ENCODE results near the gene DNMT3B. TPM values are rescaled to one million over a fixed set of nuclear protein-coding genes. Genes with fewer than 3 reads are reported as not detected.
"Not testable (repeated sequence)": the region's sequence is repeated elsewhere in the genome, so short reads cannot be mapped to it uniquely, and the experiment has no call there.

DNMT3B gene
- total RNA-seq, 2 donors from 2014 or later = 0.44 to 0.65 TPM

DNA sequence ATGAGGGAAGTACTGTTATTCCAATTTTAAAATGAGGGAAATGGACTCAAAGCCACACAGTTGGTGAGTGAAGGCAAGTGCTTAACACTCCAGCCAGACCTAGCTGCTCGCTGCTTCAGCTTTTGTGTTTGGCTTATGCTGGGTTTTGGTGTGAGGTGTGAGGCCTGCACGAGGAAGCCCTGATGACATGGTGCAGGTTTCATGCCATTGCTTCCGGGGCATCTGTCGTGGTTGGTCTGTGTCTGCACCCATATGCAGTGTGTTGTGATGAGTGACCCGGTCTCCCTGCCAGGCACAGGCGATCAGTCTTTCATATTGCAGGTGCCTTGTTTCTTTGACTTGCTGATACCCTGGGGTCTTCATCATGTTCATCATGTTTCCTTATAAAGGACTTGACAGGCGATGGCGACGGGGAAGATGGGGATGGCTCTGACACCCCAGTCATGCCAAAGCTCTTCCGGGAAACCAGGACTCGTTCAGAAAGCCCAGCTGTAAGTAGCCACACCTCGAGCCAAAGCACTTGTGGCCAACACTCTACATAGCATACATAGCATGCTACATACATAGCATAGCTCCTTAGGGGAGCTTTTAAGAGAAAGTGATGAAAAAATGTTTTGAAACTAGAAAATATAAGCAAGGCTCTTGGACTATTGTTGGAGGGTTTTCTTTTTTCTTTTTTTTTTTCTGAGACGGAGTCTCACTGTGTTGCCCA is 22.3 kb downstream of the DNMT3B start:
- ATAC-seq = no peak
- DNase-seq = no peak
- intact Hi-C loops (cut with DNase I) = loop anchor here in 1 of 2 donors (10.0 kb wide), 1 partner anchor 510 kb away; no protein-coding TSS in a partner anchor

DNA sequence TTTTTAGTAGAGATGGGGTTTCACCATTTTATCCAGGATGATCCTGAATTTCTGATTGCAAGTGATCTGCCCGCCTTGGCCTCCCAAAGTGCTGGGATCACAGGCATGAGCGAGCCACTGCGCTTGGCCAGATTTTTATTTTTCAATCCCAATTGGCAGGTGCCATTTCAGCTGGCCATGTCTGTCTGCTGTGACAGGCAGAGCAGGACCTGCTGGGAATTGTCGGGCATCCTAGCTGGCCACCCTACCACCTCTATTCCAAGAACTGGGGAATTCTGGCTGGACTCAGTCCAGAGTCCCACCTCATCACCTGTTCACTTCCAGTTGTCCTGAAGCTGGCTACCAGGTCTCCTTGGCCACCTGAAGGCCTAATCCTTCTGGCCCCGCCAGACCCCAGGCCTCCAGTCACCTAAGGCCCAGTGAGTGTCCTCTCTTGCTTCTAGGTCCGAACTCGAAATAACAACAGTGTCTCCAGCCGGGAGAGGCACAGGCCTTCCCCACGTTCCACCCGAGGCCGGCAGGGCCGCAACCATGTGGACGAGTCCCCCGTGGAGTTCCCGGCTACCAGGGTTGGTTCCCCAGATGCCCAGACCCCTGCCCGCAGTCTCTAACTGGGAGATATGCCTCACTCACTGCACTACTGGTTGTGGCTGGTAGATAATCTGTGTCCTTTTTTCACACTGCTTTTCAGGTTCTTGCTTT is 24.0 kb downstream of the DNMT3B start:
- intact Hi-C loops (cut with DNase I) = loop anchor here in 1 of 2 donors (10.0 kb wide), 1 partner anchor 509 kb away; no protein-coding TSS in a partner anchor
- ATAC-seq = no peak
- DNase-seq = no peak

DNA sequence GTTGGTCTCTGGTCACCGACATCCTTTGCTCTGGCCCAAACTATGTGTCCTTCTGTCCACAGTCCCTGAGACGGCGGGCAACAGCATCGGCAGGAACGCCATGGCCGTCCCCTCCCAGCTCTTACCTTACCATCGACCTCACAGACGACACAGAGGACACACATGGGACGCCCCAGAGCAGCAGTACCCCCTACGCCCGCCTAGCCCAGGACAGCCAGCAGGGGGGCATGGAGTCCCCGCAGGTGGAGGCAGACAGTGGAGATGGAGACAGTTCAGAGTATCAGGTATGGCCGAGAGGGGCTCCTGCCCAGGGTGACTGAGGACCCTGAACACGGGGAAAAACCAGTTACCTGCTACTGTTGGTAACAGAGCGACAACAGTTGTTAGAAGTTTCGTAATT is 25.0 kb downstream of the DNMT3B start:
- ATAC-seq (no peak), DNase-seq (no peak)
- intact Hi-C loops (cut with DNase I) = loop anchor here in 1 of 2 donors (10.0 kb wide), 1 partner anchor 508 kb away; no protein-coding TSS in a partner anchor

DNA sequence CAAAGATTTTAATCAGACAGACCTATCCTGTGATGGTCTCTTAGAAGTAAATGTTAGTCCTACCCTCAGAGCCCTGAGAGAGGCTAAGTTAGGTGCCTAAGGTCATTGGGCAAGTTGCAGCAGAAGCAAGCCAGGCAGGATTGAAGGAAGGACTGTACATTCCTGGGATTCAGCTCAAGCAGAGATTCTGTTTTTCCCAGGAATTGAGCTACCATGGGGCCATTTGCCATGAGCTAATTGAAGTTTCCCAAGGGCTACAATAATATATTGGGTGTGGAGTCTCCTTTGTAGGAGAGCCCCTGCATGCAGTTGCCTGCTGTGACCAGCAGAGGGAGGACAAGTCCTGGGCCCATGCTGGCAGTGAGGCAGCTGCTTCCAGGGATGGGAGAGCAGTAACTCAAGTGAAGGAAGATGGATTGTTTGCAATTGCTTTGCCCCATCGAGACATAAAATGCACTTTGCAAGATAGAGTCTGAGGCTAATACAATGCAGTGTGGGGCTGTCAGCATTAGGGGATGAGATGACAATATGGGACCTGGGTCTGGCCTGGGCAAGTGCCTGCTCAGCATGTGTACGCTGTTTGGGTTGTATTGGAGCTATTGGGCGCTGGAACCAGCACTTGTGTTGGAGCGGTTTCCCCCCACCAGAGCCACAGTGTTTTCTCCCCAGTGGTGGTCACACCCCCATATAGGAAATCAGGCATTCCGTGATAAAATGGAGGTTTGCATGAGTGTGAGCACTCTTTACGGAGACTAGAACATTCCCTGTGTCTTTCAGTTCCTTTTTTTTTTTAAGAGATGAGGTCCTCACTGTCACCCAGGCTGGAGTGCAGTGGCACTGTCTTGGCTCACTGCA is 27.9 kb downstream of the DNMT3B start:
- intact Hi-C loops (cut with DNase I) = loop anchor here (5.0 to 10.0 kb wide), 5 partner anchors 87 to 505 kb away; no protein-coding TSS in a partner anchor
- DNase-seq (peak; percentile 78), ATAC-seq (peak; percentile 81 to 85)

DNA sequence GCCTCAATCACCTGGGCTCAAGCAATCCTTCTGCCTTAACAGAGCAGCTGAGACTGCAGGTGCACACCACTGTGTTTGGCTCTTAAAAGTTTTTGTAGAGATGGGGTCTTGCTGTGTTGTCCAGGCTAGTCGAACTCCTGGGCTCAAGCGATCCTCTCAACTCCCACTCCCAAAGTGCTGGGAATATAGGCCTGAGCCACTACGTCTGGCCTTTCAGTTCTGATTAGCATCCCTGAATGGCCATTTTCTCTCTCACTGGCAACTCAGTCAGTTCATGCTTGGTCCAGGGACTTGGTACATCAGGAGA is 28.5 kb downstream of the DNMT3B start:
- DNase-seq = no peak
- ATAC-seq = no peak
- intact Hi-C loops (cut with DNase I) = loop anchor here (5.0 to 10.0 kb wide), 4 partner anchors 87 to 307 kb away; no protein-coding TSS in a partner anchor

DNA sequence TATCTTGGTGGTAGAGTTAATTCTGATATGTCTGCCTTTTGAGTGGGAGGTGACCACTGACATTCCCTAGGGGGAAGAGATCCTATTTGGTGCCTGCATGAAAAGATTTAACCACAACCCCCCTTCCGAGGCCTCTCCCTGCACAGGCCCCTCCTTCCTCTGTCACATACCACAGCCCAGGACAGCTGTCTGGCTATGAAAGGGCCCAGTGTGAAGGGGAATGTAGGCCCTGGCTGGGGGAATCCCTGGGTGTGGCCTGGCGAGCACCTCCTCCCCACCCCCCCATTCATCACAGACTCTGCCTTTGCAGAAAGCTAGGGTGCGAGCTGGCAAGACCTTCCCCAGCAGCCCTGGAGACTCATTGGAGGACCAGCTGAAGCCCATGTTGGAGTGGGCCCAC is 30.1 kb downstream of the DNMT3B start:
- intact Hi-C loops (cut with DNase I) = loop anchor here (5.0 to 10.0 kb wide), 4 partner anchors 85 to 305 kb away; no protein-coding TSS in a partner anchor
- ATAC-seq = peak; percentile 60 to 84
- no peak for DNase-seq

DNA sequence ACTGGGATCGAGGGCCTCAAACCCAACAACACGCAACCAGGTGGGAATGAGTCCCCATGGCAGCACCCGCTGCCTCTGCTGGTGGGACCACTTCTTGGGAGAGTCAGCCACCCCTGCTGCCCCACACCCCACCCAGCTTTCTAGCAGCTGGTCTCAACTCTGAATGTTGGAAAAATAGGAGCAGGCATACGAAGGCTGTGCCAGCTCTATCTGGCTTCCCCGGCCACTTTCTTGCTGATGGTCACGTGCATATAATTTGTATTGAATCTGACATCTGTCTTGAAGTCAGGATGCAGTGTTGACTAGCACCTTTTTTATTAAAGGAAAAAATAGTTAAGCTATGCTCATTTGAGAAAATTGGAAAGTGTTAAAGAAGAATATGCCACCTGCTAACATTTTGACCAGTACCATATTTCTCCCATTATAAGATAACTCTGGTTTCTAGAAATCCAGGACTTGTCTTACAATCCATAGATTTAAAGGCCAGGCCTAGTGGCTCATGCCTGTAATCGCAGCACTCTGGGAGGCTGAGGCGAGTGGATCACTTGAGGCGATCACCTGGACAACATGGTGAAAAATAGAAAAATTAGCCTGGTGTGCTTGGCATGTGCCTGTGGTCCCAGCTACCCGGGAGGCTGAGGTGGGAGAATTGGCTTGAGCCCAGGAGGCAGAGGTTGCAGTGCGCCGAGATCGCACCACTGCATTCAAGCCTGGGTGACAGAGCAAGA is 30.7 kb downstream of the DNMT3B start:
- ATAC-seq (no peak), DNase-seq (no peak)
- intact Hi-C loops (cut with DNase I) = loop anchor here (5.0 to 10.0 kb wide), 4 partner anchors 84 to 304 kb away; no protein-coding TSS in a partner anchor

DNA sequence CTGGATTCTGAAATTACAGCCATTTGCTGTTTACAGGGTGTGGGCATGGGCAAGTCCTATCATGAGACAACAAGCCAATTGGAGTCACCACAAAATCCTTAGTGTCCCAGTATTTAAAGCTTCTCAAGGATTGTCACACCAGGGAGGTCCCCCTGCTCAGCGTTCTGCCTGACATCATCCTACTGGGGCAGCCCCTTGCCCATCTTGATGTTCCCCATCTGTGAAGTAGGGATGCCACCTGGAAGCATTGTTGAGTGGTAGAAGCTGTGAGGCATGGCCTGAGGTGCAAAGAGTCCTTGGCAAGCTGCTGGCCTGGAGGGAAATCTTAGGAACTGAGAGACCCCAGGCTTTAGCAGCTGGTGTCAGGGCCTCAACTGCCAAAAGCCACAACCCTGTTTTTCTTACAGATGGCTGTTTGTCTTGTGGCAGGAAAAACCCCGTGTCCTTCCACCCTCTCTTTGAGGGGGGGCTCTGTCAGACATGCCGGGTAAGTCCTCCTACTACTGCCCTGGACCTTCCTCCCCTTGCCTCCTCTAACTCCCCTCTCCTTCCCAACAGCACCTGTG is 34.3 kb downstream of the DNMT3B start:
- ATAC-seq = no peak
- DNase-seq = no peak
- intact Hi-C loops (cut with DNase I) = loop anchor here in 1 of 2 donors (10.0 kb wide), 1 partner anchor 298 kb away; no protein-coding TSS in a partner anchor

DNA sequence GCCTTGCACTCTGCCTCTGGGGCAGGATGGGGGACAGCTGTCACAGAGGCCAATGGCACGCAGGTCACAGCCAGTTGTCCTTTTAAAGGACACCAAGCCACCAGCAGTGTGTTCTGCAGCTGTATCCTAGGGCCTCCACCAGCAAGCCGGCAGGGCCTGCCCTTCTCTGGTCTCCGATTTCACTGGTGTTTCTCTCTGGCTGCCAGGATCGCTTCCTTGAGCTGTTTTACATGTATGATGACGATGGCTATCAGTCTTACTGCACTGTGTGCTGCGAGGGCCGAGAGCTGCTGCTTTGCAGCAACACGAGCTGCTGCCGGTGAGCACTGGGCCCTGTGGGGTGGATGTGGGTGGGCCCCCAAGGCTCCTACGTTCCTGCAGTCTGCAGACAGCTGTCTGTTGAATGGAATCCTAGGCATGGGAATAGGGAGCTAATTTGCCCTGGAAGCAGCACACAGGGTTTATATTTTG is 34.8 kb downstream of the DNMT3B start:
- intact Hi-C loops (cut with DNase I) = loop anchor here in 1 of 2 donors (10.0 kb wide), 1 partner anchor 298 kb away; no protein-coding TSS in a partner anchor
- no peak for ATAC-seq

DNA sequence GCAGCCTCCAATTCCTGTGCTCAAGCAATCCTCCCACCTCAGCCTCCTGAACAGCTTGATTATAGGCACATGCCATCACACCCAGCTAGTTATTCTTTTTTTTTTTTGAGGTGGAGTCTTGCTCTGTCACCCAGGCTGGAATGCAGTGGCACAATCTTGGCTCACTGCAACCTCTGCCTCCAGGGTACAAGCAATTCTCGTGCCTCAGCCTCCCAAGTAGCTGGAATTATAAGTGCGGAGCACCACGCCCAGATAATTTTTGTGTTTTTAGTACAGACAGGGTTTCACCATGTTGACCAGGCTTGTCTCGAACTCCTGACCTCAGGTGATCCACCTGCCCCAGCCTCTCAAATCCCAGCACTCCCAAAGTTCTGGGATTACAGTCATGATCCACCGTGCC is 35.4 kb downstream of the DNMT3B start:
- ATAC-seq, DNase-seq: not testable (repeated sequence)
- intact Hi-C loops (cut with DNase I) = loop anchor here in 1 of 2 donors (10.0 kb wide), 1 partner anchor 297 kb away; no protein-coding TSS in a partner anchor

More for the DNA sequence above, 34.8 kb downstream of the DNMT3B start:
- DNase-seq = no peak

DNA sequence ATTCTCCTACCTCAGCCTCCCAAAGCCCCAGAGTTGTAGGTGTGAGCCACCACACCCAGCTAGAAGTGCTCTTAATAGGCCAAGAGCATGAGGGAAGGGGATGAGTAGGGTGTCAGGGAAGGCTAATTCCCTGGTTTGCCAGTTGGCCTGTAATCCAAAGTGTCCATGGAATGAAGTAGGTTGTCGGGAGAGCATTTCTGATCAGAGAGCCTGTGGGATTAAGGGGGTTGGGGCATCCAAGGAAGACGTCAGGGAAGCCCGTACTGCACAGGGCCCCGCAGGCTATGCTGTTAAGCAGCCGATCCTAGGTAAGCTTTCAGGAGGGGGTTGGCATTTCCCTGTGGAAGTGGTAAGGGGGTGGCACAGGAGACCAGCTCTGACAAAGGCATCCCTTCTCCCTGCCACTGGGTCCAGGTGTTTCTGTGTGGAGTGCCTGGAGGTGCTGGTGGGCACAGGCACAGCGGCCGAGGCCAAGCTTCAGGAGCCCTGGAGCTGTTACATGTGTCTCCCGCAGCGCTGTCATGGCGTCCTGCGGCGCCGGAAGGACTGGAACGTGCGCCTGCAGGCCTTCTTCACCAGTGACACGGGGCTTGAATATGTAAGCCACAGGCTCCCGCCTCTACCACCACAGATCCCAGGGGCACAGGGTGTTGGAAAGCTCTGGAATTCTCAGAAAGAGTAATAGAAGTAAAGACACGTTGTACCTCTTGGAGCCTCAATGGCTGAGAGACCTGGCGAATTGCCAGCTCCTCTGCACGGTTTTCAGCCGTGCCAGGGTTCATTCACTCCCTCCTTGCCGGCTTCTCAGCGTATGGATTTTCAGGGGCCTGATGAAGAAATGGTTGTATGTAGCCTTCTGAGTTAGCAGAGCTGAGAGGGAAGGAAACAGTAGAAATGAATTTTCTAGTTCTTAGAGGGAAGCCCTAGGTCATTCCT is 36.1 kb downstream of the DNMT3B start:
- DNase-seq (no peak), ATAC-seq (no peak)
- intact Hi-C loops (cut with DNase I) = loop anchor here in 1 of 2 donors (10.0 kb wide), 1 partner anchor 296 kb away; no protein-coding TSS in a partner anchor

DNA sequence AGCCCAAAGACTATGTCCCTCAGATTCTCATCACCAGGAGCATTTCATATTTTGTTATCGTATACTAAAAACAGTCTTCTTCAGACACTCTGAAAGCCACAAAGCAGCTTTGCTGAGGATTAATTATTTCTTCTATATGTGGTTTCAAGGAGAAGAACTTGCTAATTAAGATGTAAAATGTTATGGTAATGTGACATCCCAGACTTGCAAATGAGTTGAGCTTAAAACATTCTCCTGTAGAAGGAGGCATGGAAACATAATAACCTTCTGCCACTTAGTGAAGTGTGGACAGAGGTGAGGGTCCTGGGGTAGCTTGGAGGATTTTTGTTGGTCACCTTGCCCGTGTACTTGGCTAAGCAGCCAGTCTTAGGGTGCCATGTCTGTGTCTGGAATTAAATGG is 40.9 kb downstream of the DNMT3B start:
- DNase-seq (no peak), ATAC-seq (no peak)
- intact Hi-C loops (cut with DNase I) = no loop called here

DNA sequence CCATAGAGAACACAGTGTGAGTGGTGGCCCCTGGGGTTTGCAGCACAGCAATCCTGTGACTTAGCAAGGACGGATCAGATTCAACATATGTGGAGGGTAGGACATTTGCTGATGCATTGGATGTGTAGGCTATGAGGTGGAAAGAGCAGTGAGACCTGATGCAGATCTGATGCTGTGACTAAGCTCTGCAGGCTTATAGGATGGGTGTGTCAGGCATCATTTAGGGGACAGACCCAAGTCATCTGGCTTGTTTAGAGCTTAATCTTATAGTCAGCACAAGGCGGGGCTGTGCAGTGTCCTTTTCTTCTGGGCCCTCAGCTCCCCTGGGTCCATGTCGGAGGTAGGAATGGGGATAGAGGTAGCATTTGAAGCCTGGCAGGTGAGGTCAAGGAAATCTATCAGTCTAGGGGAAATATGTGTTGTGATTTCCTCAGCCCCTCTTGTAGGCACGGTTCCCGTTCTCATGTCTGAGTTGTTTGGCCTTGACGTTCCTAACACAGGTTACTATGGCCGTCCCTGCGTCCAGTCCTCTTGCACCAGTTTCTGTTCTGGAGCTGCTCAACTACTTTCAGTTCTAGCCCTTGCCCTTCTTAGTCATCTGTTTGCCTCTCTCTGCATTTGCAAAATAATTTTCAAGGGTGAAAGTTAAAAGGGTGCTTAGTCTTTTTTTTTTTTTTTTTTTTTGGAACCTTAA is 42.0 kb downstream of the DNMT3B start:
- intact Hi-C loops (cut with DNase I) = no loop called here
- no peak for ATAC-seq
- DNase-seq = no peak

DNA sequence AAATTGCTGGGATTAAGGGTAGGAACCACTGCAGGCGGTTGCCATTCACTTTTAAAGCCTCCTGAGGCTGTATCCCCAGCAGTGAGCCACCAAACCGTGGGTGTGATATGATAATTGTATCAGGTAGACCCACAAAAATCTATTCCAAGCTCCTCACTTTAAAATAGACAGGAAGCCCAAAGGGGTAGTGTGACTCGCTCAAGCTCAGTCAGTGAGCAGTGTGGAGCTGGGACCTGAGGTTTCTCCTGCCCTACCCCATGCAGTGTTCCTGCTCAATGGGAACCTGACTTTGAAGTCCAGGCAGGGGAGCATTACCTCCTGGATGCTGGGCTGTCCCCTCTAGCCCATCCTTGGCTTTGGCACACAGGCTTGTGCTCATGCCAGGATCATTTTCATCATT is 42.6 kb downstream of the DNMT3B start:
- no peak for DNase-seq
- intact Hi-C loops (cut with DNase I) = no loop called here
- no peak for ATAC-seq

DNA sequence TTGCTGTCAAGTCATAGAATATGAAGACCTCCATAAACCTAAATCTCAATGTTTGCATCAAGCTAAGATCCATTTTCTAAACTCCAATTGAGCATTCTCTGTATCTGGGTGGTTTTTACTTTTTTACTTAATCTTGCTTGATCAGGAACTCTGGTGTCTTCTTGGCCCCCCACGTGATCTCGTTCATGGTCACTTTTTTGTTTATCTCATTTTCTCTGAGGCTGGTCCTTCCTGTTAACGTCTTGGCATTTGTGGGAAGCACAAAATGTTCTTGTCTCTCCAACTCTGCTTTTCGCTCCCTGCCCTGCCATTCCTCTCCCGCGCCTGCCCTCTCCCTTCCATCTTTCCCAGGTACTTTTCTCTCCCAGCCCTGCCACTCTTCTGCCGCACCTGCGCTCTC is 43.5 kb downstream of the DNMT3B start:
- DNase-seq = no peak
- ATAC-seq = no peak
- intact Hi-C loops (cut with DNase I) = no loop called here

DNA sequence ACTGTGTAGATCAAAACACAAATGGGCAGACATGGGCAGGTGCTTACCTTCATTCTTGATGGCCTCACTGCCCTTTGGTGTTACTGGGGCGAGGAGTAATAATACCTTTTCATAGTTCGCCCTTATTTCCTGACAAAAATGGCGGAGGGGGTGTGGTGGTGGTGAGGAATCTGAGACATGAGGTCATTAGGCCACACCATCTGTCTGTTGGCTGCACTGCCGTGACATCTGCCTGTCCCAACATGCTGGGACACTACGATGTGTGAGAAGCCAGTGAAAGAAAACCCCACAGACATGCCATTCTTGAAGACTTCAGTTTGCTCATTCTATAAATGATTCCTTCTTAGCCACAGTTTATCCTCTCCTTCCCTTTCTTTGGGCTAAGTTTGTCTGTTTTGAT is 44.2 kb downstream of the DNMT3B start:
- intact Hi-C loops (cut with DNase I) = no loop called here
- DNase-seq (no peak), ATAC-seq (no peak)

Measured in left cardiac atrium (tissue), 4 donors.